DMS 273 (cell line): ENCODE data around the gene BNIP2.
"Not testable (repeated sequence)": the region's sequence is repeated elsewhere in the genome, so short reads cannot be mapped to it uniquely, and the experiment has no call there.

ENCODE experiments used
- DNase-seq: peaks from one replicate; lab custom pipeline; 2025; ENCODE audit not compliant: unreplicated experiment; lab: John Stamatoyannopoulos, UW

The BNIP2 gene

GRCh38 chr15:59688782-59689625, at the start of gene BNIP2:
TSS of gene BNIP2 (minus strand) at chr15:59689320. CDS start at chr15:59682457, 6,863 bp downstream.
- DNase-seq = peak; percentile 97

- no peak for DNase-seq
Measured at GRCh38 chr15:59738676-59739075, 49.6 kb upstream of the BNIP2 start.

- no peak for DNase-seq
Measured at GRCh38 chr15:59736181-59736580, 47.1 kb upstream of the BNIP2 start.

GRCh38 chr15:59725151-59725486, 36.0 kb upstream of the BNIP2 start:
- no peak for DNase-seq

- DNase-seq = no peak
Measured at GRCh38 chr15:59723687-59724346, 34.7 kb upstream of the BNIP2 start.

GRCh38 chr15:59722476-59722875, 33.4 kb upstream of the BNIP2 start:
- no peak for DNase-seq

- DNase-seq = no peak
Measured at GRCh38 chr15:59722037-59722436, 32.9 kb upstream of the BNIP2 start.

GRCh38 chr15:59721411-59721810, 32.3 kb upstream of the BNIP2 start:
- no peak for DNase-seq

- no peak for DNase-seq
Measured at GRCh38 chr15:59713177-59713576, 24.1 kb upstream of the BNIP2 start.

GRCh38 chr15:59711451-59712243, 22.5 kb upstream of the BNIP2 start:
- no peak for DNase-seq

GRCh38 chr15:59707619-59708018, 18.5 kb upstream of the BNIP2 start:
- no peak for DNase-seq

GRCh38 chr15:59703979-59704796, 15.1 kb upstream of the BNIP2 start:
- DNase-seq = no peak

- DNase-seq = no peak
Measured at GRCh38 chr15:59702351-59702750, 13.2 kb upstream of the BNIP2 start.

- DNase-seq = no peak
Measured at GRCh38 chr15:59701880-59702279, 12.8 kb upstream of the BNIP2 start.

- DNase-seq = no peak
Measured at GRCh38 chr15:59699810-59700431, 10.8 kb upstream of the BNIP2 start.

- DNase-seq = not testable (repeated sequence)
Measured at GRCh38 chr15:59698065-59698464, 8.9 kb upstream of the BNIP2 start.

- DNase-seq = no peak
Measured at GRCh38 chr15:59696332-59696731, 7.2 kb upstream of the BNIP2 start.

- DNase-seq = no peak
Measured at GRCh38 chr15:59694779-59695178, 5.7 kb upstream of the BNIP2 start.

GRCh38 chr15:59691194-59691805, 2.2 kb upstream of the BNIP2 start:
- DNase-seq = peak; percentile 54

GRCh38 chr15:59689626-59690236, 611 bp upstream of the BNIP2 start:
- DNase-seq = peak; percentile 68
